Right renal pelvis (tissue), 4 donors: ENCODE results near the gene DENND5A. TPM values are rescaled to one million over a fixed set of nuclear protein-coding genes. Genes with fewer than 3 reads are reported as not detected.

Experiments
- DNase-seq, 4 donors: peaks; one replicate each; pipeline ENCODE4 v3.0.0-alpha.2; 2013; ENCODE audit warnings: low read depth in 4 of 4, low spot score in 3 of 4, missing footprints in 1 of 4
- polyA plus RNA-seq, 4 donors: library from polyadenylated mRNA; unstranded; fragments of 120-200 nt; gene quantifications; one replicate each; pipeline ENCODE4 v1.2.1, GENCODE V29; 2013; ENCODE audit not compliant: insufficient read length in 4 of 4

Gene DENND5A
- polyA plus RNA-seq: 10 to 100 TPM; 77.7 to 95.5 (median 90.0) TPM

GRCh38 chr11:9265211-9266131 lies at the start of gene DENND5A:
DENND5A (minus strand) TSS chr11:9265350; CDS start chr11:9265069, 281 bp downstream.
- peak; percentile 82 to 87 (median 85) for DNase-seq

- DNase-seq: peak; percentile 91 to 95 (median 93)
Observed at GRCh38 chr11:9314291-9315077, 49.3 kb upstream of the DENND5A start, which contains the start of gene TMEM41B. TMEM41B (minus strand) TSS chr11:9314593; CDS start chr11:9314441, 152 bp downstream.

- DNase-seq: peak in 2 of 4 donors; percentile 18 to 25
Observed at GRCh38 chr11:9313648-9314290, 48.6 kb upstream of the DENND5A start.

GRCh38 chr11:9310485-9311090 lies 45.4 kb upstream of the DENND5A start:
- DNase-seq: no peak

- no peak for DNase-seq
Observed at GRCh38 chr11:9304178-9304577, 39.0 kb upstream of the DENND5A start.

GRCh38 chr11:9302448-9302847 lies 37.3 kb upstream of the DENND5A start:
- no peak for DNase-seq

GRCh38 chr11:9301720-9302119 lies 36.6 kb upstream of the DENND5A start:
- DNase-seq: no peak

GRCh38 chr11:9293646-9294045 lies 28.5 kb upstream of the DENND5A start:
- no peak for DNase-seq

- no peak for DNase-seq
Observed at GRCh38 chr11:9285850-9286587, 20.9 kb upstream of the DENND5A start.

- DNase-seq: peak in 1 of 4 donors; percentile 10
Observed at GRCh38 chr11:9280655-9281301, 15.6 kb upstream of the DENND5A start.

- no peak for DNase-seq
Observed at GRCh38 chr11:9277176-9277575, 12.0 kb upstream of the DENND5A start.

GRCh38 chr11:9276571-9276970 lies 11.4 kb upstream of the DENND5A start:
- DNase-seq: no peak

- no peak for DNase-seq
Observed at GRCh38 chr11:9274499-9275258, 9.5 kb upstream of the DENND5A start.

- DNase-seq: no peak
Observed at GRCh38 chr11:9273376-9274336, 8.5 kb upstream of the DENND5A start.

GRCh38 chr11:9269492-9270013 lies 4.4 kb upstream of the DENND5A start:
- DNase-seq: no peak

GRCh38 chr11:9267680-9268079 lies 2.5 kb upstream of the DENND5A start:
- DNase-seq: no peak

- no peak for DNase-seq
Observed at GRCh38 chr11:9266926-9267325, 1.8 kb upstream of the DENND5A start.
